ENCODE measurements around the gene HSD11B1L. TPM values are rescaled to one million over a fixed set of nuclear protein-coding genes. Genes with fewer than 3 reads are reported as not detected.
A peak's percentile ranks its signal among the peaks of the same experiment; 100 is the strongest.

The HSD11B1L gene
- total RNA-seq (3.6 TPM), polyA plus RNA-seq (17.5 TPM)

DNA sequence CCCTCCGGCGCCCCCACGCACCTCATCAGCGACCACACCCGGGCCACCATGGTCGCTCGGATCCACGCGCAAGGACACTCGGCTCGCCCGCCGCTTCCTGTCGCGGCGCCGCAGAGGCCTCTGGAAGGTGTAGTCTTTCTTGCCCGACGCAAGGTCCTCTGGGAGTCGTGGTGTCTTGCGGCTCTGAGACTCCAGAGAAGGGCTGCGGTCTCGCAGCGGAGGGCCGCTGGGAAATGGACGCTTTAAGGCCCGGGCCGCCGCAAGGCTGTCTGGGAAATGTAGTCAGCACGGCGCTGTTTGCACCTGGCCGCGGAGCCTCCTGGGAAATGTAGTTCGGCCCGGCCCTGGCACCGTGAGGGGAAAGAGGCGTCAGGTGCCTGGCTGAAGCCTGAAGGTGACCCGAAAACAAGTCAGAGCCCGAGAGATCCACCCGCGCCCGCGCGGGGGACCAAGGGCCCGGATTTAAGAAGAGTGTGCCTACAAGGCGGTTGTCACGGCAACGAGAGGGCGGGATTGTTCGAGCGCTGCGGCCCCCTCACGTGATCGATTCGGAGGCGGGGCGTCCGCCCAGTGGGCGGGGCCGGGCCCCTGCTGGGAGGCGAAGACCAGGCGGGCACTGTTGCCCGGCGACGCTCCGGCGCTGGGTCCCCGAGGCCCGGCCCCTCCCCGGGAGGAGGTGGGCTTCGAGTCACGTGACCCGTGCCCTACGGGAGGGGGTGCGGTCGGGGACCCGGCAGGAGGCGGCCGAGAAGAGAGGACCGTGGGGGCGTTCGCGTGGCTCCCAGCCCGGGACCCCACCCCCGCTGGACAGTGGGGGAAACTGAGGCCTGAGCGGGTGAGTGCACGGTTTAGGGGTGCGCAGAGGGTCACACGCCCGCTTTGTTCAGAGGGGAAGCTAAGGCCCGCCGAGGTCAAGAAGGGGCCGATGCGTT, at the start of gene HSD11B1L, which contains the start of gene MICOS13:
Gene HSD11B1L (plus strand): TSS at position 591 of the 932 bp plus-strand sequence. CDS start 3,806 bp downstream, outside the sequence.
Gene MICOS13 (minus strand): TSS at position 80 of the 932 bp plus-strand sequence. CDS start 30 bp downstream, at position 50.
- no peaks in the 10 kb centered on the region for H3K4me1 ChIP-seq (ENCODE audit: insufficient read depth)
- DNase-seq (ENCODE audit: extremely low spot score): peak; percentile 96
- peak within 1 kb of the TSS; percentile 55 for H3K4me3 ChIP-seq (ENCODE audit: low read depth, low read length)
- no peaks in the 10 kb centered on the region for H3K36me3 ChIP-seq (ENCODE audit: insufficient read depth)
- under 1% methylated on average over 94 of the region's 94 CpGs for WGBS
- peak within 1 kb of the TSS; percentile 66 for H3K27ac ChIP-seq (ENCODE audit: low read depth)

- no peak for DNase-seq (ENCODE audit: extremely low spot score)
- H3K27ac ChIP-seq (ENCODE audit: low read depth): peak overlapping the region; percentile 69
Observed at GRCh38 chr19:5631567-5632240, 49.1 kb upstream of the HSD11B1L start.

DNA sequence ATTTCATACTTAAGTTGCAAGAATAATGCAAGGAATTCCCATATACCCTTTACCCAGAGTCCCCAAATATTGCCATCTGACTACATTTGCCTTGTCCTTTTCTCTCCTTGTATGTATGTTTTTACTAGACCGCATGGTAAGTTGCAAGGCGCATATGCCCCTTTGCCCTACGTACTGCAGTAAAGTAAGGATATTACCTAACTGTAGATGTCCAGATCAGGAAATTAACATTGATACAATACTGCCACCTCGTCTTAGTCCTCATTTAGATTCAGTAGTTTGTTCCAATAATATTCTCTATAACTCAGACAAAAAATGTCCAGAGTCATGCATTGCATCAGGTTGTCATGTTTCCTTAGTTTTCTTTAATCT, 48.6 kb upstream of the HSD11B1L start:
- no peak for DNase-seq (ENCODE audit: extremely low spot score)
- H3K36me3 ChIP-seq (ENCODE audit: insufficient read depth): no peaks in the 10 kb centered on the region
- peak overlapping the region; percentile 69 for H3K27ac ChIP-seq (ENCODE audit: low read depth)
- H3K4me3 ChIP-seq (ENCODE audit: low read depth, low read length): no peak overlapping the region
- 74% methylated on average over 4 of the region's 4 CpGs for WGBS
- H3K4me1 ChIP-seq (ENCODE audit: insufficient read depth): peaks cover 2% of the 10 kb centered on the region

More at GRCh38 chr19:5631567-5632240, 49.1 kb upstream of the HSD11B1L start:
- WGBS: 66% methylated on average over 9 of the region's 9 CpGs
- H3K4me3 ChIP-seq (ENCODE audit: low read depth, low read length): no peak overlapping the region
- peaks cover 2% of the 10 kb centered on the region for H3K4me1 ChIP-seq (ENCODE audit: insufficient read depth)
- no peaks in the 10 kb centered on the region for H3K36me3 ChIP-seq (ENCODE audit: insufficient read depth)

GRCh38 chr19:5632657-5633056, 48.2 kb upstream of the HSD11B1L start:
- no peak for DNase-seq (ENCODE audit: extremely low spot score)
- Histone ChIP-seq H3K4me3 (ENCODE audit: low read depth, low read length) (no peak overlapping the region), H3K4me1 (ENCODE audit: insufficient read depth) (peaks cover 2% of the 10 kb centered on the region), H3K36me3 (ENCODE audit: insufficient read depth) (no peaks in the 10 kb centered on the region), H3K27ac (ENCODE audit: low read depth) (no peak overlapping the region)
- 82% methylated on average over 5 of the region's 5 CpGs for WGBS

- Histone ChIP-seq H3K4me1 (ENCODE audit: insufficient read depth) (peaks cover 2% of the 10 kb centered on the region), H3K4me3 (ENCODE audit: low read depth, low read length) (no peak overlapping the region), H3K36me3 (ENCODE audit: insufficient read depth) (no peaks in the 10 kb centered on the region), H3K27ac (ENCODE audit: low read depth) (peak overlapping the region; percentile 5)
- 83% methylated on average over 6 of the region's 6 CpGs for WGBS
- no peak for DNase-seq (ENCODE audit: extremely low spot score)
Observed at GRCh38 chr19:5635427-5635826, 45.4 kb upstream of the HSD11B1L start.

DNA sequence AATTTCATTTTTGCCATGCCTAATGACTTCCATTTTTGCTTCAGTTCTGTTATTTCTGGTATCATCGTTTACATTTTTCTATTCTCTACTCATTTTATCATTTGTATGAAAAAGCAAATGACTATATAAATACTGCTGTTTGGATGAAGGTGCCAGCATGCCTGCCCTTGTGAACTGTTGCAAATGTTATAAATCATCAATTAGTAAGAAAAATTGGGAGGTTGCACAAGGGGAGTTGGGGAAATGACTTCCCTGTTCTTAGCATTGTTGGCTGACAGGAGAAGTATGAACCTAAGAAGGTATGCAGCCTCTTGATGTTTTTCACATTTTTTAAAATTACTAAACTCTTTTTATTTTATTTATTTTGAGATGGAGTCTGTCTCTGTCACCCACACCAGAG, 42.9 kb upstream of the HSD11B1L start:
- H3K4me3 ChIP-seq (ENCODE audit: low read depth, low read length): no peak overlapping the region
- no peaks in the 10 kb centered on the region for H3K36me3 ChIP-seq (ENCODE audit: insufficient read depth)
- no peak for DNase-seq (ENCODE audit: extremely low spot score)
- H3K4me1 ChIP-seq (ENCODE audit: insufficient read depth): peaks cover 2% of the 10 kb centered on the region
- WGBS: 50% methylated on average over 1 of the region's 1 CpG
- H3K27ac ChIP-seq (ENCODE audit: low read depth): no peak overlapping the region

GRCh38 chr19:5641171-5641570, 39.7 kb upstream of the HSD11B1L start:
- Histone ChIP-seq H3K36me3 (ENCODE audit: insufficient read depth) (no peaks in the 10 kb centered on the region), H3K4me1 (ENCODE audit: insufficient read depth) (no peaks in the 10 kb centered on the region), H3K27ac (ENCODE audit: low read depth) (no peak overlapping the region), H3K4me3 (ENCODE audit: low read depth, low read length) (no peak overlapping the region)
- no peak for DNase-seq (ENCODE audit: extremely low spot score)
- WGBS: 85% methylated on average over 4 of the region's 4 CpGs

- H3K4me1 ChIP-seq (ENCODE audit: insufficient read depth): no peaks in the 10 kb centered on the region
- no peak overlapping the region for H3K4me3 ChIP-seq (ENCODE audit: low read depth, low read length)
- no peak for DNase-seq (ENCODE audit: extremely low spot score)
- WGBS: 94% methylated on average over 2 of the region's 2 CpGs
- H3K27ac ChIP-seq (ENCODE audit: low read depth): no peak overlapping the region
- H3K36me3 ChIP-seq (ENCODE audit: insufficient read depth): no peaks in the 10 kb centered on the region
Observed at GRCh38 chr19:5642204-5642603, 38.6 kb upstream of the HSD11B1L start.

- 88% methylated on average over 4 of the region's 4 CpGs for WGBS
Observed at GRCh38 chr19:5643060-5643459, 37.8 kb upstream of the HSD11B1L start.

GRCh38 chr19:5644037-5644436, 36.8 kb upstream of the HSD11B1L start:
- DNase-seq (ENCODE audit: extremely low spot score): no peak
- Histone ChIP-seq H3K4me3 (ENCODE audit: low read depth, low read length) (no peak overlapping the region), H3K36me3 (ENCODE audit: insufficient read depth) (no peaks in the 10 kb centered on the region), H3K4me1 (ENCODE audit: insufficient read depth) (no peaks in the 10 kb centered on the region), H3K27ac (ENCODE audit: low read depth) (no peak overlapping the region)
- WGBS: 91% methylated on average over 2 of the region's 2 CpGs

More at GRCh38 chr19:5643060-5643459, 37.8 kb upstream of the HSD11B1L start:
- H3K4me1 ChIP-seq (ENCODE audit: insufficient read depth): no peaks in the 10 kb centered on the region
- no peak for DNase-seq (ENCODE audit: extremely low spot score)
- no peaks in the 10 kb centered on the region for H3K36me3 ChIP-seq (ENCODE audit: insufficient read depth)
- H3K27ac ChIP-seq (ENCODE audit: low read depth): no peak overlapping the region
- H3K4me3 ChIP-seq (ENCODE audit: low read depth, low read length): no peak overlapping the region

DNA sequence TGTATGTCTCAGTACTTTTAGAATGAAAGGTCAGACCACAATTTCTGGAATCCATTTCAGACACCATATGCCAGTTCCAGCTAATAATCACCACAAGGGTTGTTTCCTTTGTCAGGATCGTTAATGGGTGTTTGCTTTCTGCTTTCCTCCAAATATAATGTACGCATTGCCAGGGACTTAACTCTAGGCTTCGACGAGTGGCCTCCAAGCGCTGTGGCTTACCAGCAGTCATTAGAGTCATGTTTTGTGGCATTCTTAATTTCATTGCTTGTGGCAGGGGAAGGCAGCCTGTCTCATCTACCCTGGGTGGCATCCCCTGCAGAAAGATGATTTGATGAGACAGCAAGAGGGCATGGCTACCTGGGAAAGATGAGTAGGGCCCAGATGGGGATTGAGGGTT, 35.4 kb upstream of the HSD11B1L start:
- no peaks in the 10 kb centered on the region for H3K4me1 ChIP-seq (ENCODE audit: insufficient read depth)
- peaks cover 4% of the 10 kb centered on the region for H3K36me3 ChIP-seq (ENCODE audit: insufficient read depth)
- H3K4me3 ChIP-seq (ENCODE audit: low read depth, low read length): no peak overlapping the region
- H3K27ac ChIP-seq (ENCODE audit: low read depth): no peak overlapping the region
- WGBS: 89% methylated on average over 5 of the region's 5 CpGs
- no peak for DNase-seq (ENCODE audit: extremely low spot score)

- WGBS: 91% methylated on average over 4 of the region's 4 CpGs
- no peak overlapping the region for H3K4me3 ChIP-seq (ENCODE audit: low read depth, low read length)
- no peak overlapping the region for H3K27ac ChIP-seq (ENCODE audit: low read depth)
- H3K36me3 ChIP-seq (ENCODE audit: insufficient read depth): peaks cover 7% of the 10 kb centered on the region
- H3K4me1 ChIP-seq (ENCODE audit: insufficient read depth): no peaks in the 10 kb centered on the region
- DNase-seq (ENCODE audit: extremely low spot score): no peak
Observed at GRCh38 chr19:5646703-5647102, 34.1 kb upstream of the HSD11B1L start.

DNA sequence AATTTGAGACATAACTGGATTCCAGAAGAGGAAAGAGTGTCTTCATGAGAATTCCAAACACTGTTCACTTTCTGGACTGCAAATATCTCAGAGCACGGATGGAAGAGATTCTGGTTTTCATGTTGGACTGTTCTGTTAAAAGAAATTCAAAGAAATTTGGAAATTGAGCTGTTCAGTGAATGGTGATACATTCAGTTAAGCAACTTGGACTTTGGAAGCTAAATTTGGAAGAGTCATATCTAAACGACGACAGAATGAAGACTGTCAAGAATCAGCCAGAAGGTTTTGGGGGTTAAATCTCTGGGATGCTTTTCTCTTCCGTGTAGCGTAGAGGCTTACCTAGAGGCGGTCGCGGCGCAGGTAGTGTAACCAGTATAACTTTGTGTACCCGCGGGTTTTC, 32.4 kb upstream of the HSD11B1L start:
- WGBS: 96% methylated on average over 9 of the region's 11 CpGs
- H3K4me3 ChIP-seq (ENCODE audit: low read depth, low read length): no peak overlapping the region

DNA sequence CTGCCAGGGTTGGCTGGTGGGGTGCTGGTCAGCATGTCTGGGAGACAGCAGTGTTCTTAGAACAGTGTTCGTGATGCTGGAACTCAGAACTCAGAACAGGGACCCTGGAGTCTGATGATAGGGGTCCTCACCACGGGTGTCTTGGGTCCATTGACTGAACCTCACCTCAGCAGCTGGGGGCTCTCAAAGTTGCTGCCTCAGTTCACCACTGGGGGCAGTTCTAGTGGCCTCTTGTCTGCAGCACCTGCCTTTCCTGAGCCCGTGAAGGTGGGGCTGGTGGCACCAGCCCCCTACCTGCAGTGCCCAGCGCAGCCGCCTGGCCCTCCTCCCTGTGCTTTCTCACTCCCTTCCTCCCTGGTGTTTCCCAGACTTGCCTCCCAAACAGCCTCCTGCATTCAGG, 29.5 kb upstream of the HSD11B1L start:
- peaks cover 7% of the 10 kb centered on the region for H3K36me3 ChIP-seq (ENCODE audit: insufficient read depth)
- WGBS: 95% methylated on average over 5 of the region's 5 CpGs

More for the DNA sequence above, 32.4 kb upstream of the HSD11B1L start:
- peaks cover 7% of the 10 kb centered on the region for H3K36me3 ChIP-seq (ENCODE audit: insufficient read depth)
- DNase-seq (ENCODE audit: extremely low spot score): no peak
- H3K27ac ChIP-seq (ENCODE audit: low read depth): no peak overlapping the region
- no peaks in the 10 kb centered on the region for H3K4me1 ChIP-seq (ENCODE audit: insufficient read depth)

More for the DNA sequence above, 29.5 kb upstream of the HSD11B1L start:
- no peaks in the 10 kb centered on the region for H3K4me1 ChIP-seq (ENCODE audit: insufficient read depth)
- no peak for DNase-seq (ENCODE audit: extremely low spot score)
- H3K27ac ChIP-seq (ENCODE audit: low read depth): no peak overlapping the region
- H3K4me3 ChIP-seq (ENCODE audit: low read depth, low read length): no peak overlapping the region
